Esophagus muscularis mucosa (tissue), 3 donors: ENCODE measurements around the gene SUGP2.

Experiments used
- CTCF ChIP-seq, 3 experiments: fragments of 200-600 bp in 2 of 3; fragments of 450-650 bp in 1 of 3; sonication (generic) in 2 of 3; IDR thresholded peaks; one replicate each; pipeline ENCODE4 v1.5.1; 2017 to 2019; ENCODE audit warnings: antibody characterized with exemption in 3 of 3, mild to moderate bottlenecking in 2 of 3, moderate library complexity in 1 of 3
- POLR2AphosphoS5 ChIP-seq, 2 donors: sonication (generic); formaldehyde crosslinking; IDR thresholded peaks; one replicate each; pipeline ENCODE4 v1.6.1; 2017; ENCODE audit warnings: antibody characterized with exemption in 2 of 2

GRCh38 chr19:19071897-19072296 lies 38.6 kb upstream of the SUGP2 start:
- TF ChIP-seq CTCF (IDR thresholded peaks at IDR 0.05): no peak
- TF ChIP-seq POLR2AphosphoS5 (IDR thresholded peaks at IDR 0.05): no peak
